Esophagus mucosa (tissue), 1 donor: ENCODE measurements around the gene STRA8. TPM values are rescaled to one million over a fixed set of nuclear protein-coding genes. Genes with fewer than 3 reads are reported as not detected.

Source experiments
- total RNA-seq: library from RNA; stranded (reverse); gene quantifications from one replicate; pipeline ENCODE4 v1.2.4, GENCODE V29; 2023
- donor health status: DM: yes; HTN: yes; CAD: no.

Gene STRA8
- total RNA-seq, 1 donor from 2014 or later: not detected

Other genes with a start within 250 kb of the STRA8 start
- gene AGBL3, start 247.3 kb upstream of the STRA8 start, total RNA-seq: 0.84 TPM
- 1.4 TPM for gene TMEM140, start 85.8 kb upstream of the STRA8 start, total RNA-seq
- 39.6 TPM for gene CYREN, start 63.1 kb upstream of the STRA8 start, total RNA-seq
- 28.8 TPM for gene WDR91, start 22.3 kb upstream of the STRA8 start, total RNA-seq